Left ventricle myocardium inferior (tissue), 1 donor: ENCODE results near the gene KCTD12. TPM values are rescaled to one million over a fixed set of nuclear protein-coding genes. Genes with fewer than 3 reads are reported as not detected.

Experiments used
- DNase-seq: peaks from one replicate; pipeline ENCODE4 v3.0.0-alpha.2; 2020
- H3K27ac ChIP-seq: fragments of 200-600 bp; replicated peaks from 2 replicates; pipeline ENCODE4 v1.8.0; 2021
- H3K27me3 ChIP-seq: fragments of 200-600 bp; 2 replicates; pipeline ENCODE4 v1.8.0; 2021; ENCODE audit warnings: low read depth
- H3K36me3 ChIP-seq: fragments of 200-600 bp; 2 replicates; pipeline ENCODE4 v1.8.0; 2021
- H3K4me1 ChIP-seq: fragments of 200-600 bp; 2 replicates; pipeline ENCODE4 v1.8.0; 2021
- H3K4me3 ChIP-seq: fragments of 200-600 bp; 2 replicates; pipeline ENCODE4 v1.8.0; 2021; ENCODE audit warnings: mild to moderate bottlenecking, moderate library complexity
- H3K9me3 ChIP-seq: fragments of 200-600 bp; replicated peaks from 2 replicates; pipeline ENCODE4 v1.8.0; 2021
- intact Hi-C: fragments of 100-400 bp; cut with micrococcal nuclease; formaldehyde crosslinking; loops from one replicate; pipeline ENCODE4 v1.11.0; 2022
- total RNA-seq: library from RNA; stranded (reverse); fragmentation: NEBNext Ultra II Directional; extraction: Animal tissue kit (Norgen Biotek cat#: 25700); gene quantifications from one replicate; pipeline ENCODE4 v1.2.1, GENCODE V29; 2021
- TF ChIP-seq, protein P1 (sequence below): fragments of 200-600 bp; IDR thresholded peaks from 2 replicates; pipeline ENCODE4 v1.8.0; 2021; ENCODE audit warnings: antibody characterized with exemption, mild to moderate bottlenecking, borderline replicate concordance
- donor health status: DM: no; HTN: yes; CAD: no; lungs with severe emphysema.

The KCTD12 gene
- total RNA-seq, 1 donor from 2014 or later: 37.2 TPM

DNA sequence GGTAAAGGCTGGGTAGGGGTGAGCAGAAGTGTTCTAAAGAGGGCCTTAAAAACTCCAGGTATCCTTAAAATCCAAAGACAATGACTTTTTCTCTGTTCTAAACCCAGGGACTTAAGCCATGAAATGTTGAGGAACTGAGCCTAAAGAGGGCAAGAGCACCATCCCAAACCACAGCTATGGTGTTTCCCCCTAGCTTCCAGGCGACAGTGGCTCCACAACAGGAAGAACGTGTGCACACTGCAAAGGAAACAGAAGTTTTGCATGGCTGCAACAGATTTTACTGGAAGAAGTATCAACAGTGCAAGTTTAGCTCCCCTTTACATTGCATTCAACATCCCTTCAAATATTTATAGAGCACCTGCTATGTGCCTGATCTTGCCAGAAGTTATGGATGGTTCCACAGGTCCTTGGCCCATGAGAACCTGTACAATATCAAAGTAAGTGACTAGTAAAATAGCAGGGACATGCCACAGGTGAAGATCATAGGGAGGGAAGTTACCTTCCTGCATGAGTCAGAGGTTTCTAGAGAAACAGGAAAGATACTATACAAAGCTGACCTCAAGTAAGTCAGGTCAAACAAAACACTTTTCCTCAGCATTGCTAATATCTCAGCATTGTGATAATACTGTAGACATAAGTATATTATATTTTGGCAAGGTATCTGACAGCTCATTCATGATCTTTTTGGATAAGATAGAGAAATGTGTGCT is 8.4 kb upstream of the KCTD12 start:
- no peaks in the 10 kb centered on the region for H3K27me3 ChIP-seq
- intact Hi-C loops: no loop called here
- H3K4me3 ChIP-seq: no peak overlapping the region
- peaks cover 5% of the 10 kb centered on the region for H3K4me1 ChIP-seq
- no peak for DNase-seq
- peaks cover 12% of the 10 kb centered on the region for H3K9me3 ChIP-seq
- H3K36me3 ChIP-seq: no peaks in the 10 kb centered on the region
- H3K27ac ChIP-seq: no peak overlapping the region
- TF ChIP-seq, protein P1, sequence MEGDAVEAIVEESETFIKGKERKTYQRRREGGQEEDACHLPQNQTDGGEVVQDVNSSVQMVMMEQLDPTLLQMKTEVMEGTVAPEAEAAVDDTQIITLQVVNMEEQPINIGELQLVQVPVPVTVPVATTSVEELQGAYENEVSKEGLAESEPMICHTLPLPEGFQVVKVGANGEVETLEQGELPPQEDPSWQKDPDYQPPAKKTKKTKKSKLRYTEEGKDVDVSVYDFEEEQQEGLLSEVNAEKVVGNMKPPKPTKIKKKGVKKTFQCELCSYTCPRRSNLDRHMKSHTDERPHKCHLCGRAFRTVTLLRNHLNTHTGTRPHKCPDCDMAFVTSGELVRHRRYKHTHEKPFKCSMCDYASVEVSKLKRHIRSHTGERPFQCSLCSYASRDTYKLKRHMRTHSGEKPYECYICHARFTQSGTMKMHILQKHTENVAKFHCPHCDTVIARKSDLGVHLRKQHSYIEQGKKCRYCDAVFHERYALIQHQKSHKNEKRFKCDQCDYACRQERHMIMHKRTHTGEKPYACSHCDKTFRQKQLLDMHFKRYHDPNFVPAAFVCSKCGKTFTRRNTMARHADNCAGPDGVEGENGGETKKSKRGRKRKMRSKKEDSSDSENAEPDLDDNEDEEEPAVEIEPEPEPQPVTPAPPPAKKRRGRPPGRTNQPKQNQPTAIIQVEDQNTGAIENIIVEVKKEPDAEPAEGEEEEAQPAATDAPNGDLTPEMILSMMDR: no peak

DNA sequence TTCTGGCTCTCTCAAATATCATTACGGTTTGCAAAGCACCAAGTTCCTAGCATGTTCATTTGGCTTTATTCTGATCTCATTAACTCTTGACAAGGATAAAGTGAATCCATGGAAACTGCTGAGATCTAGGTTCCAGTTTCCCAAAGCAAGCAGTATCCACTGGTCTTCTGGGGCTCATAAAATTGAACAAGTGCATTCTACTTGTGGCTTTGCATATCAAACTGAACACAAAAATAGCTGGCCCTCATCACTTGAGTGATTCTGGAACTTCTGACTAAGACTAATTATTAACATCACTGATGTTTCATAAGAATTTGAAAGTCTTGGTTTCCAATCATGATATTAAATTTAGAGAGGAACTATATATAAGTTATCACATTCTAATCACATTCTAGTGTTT is 6.3 kb upstream of the KCTD12 start:
- DNase-seq: no peak
- TF ChIP-seq, protein P1: no peak
- Histone ChIP-seq H3K27me3 (no peaks in the 10 kb centered on the region), H3K4me3 (no peak overlapping the region), H3K4me1 (peaks cover 8% of the 10 kb centered on the region), H3K9me3 (no peaks in the 10 kb centered on the region), H3K36me3 (no peaks in the 10 kb centered on the region), H3K27ac (no peak overlapping the region)
- intact Hi-C loops: no loop called here

DNA sequence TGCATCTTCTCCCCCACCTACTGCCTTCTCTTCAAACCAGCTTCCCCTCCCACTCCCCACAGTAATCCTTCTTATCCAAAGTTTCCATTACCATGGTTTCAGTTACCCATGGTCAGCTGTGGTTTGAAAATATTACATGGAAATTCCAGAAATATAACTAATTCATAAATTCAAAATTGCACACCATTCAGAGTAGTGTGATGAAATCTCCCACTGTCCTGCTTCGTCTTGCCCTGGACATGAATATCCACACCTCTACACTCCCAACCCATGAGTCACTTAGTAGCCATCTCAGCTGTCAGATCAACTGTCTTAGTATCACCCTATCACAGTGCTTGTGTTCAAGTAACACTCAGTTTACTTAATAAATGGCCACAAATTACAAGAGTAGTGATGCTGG is 3.8 kb upstream of the KCTD12 start:
- Histone ChIP-seq H3K4me3 (no peak overlapping the region), H3K27me3 (no peaks in the 10 kb centered on the region), H3K27ac (no peak overlapping the region), H3K4me1 (peaks cover 29% of the 10 kb centered on the region), H3K36me3 (no peaks in the 10 kb centered on the region), H3K9me3 (no peaks in the 10 kb centered on the region)
- TF ChIP-seq, protein P1: no peak
- intact Hi-C loops: no loop called here
- no peak for DNase-seq

DNA sequence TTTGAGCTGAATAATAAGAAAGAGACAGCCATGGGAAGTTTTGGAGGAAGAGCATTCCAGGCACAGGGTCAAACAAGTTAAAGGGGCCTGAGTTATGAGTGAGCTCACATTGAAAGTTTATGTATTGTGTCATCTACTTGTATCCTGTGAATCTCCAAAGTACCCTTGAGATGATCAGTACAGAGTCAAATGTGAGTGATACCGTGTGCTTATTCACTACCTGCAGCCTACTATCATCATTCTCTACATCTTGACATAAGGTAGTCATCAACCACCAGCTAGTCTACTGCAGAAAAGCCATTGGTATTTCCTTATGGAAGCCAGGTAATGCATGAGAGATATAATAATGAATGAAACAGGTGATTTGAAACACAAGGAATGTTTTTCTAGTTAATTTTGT is 3.0 kb upstream of the KCTD12 start:
- H3K4me1 ChIP-seq: peaks cover 32% of the 10 kb centered on the region
- no peaks in the 10 kb centered on the region for H3K36me3 ChIP-seq
- no peak overlapping the region for H3K27ac ChIP-seq
- intact Hi-C loops: loop anchor here (10.0 kb wide), 1 partner anchor 64 kb away; no protein-coding TSS in a partner anchor
- H3K27me3 ChIP-seq: no peaks in the 10 kb centered on the region
- DNase-seq: no peak
- TF ChIP-seq, protein P1: no peak
- no peak overlapping the region for H3K4me3 ChIP-seq
- H3K9me3 ChIP-seq: no peaks in the 10 kb centered on the region

DNA sequence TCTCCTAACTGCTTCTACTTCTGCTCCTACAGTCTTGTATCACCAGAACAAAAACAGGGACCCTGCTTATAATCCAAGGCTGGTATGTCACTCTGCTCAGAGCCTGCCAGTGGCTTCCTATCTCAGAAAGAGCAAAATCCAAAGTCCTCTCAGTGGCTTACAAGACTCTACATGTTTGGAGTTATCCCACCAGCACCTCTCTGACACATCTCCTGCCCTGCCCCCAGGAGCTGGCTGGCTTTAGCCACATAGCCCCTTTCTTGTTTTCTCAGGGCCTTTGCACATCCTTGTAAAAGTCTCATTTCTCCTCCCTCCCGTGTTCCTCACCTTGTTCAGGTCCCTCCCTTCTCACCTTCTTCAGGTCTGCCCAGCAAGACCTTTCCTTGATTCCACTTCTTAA is 2.2 kb upstream of the KCTD12 start:
- TF ChIP-seq, protein P1: no peak
- no peaks in the 10 kb centered on the region for H3K9me3 ChIP-seq
- intact Hi-C loops: loop anchor here (10.0 kb wide), 1 partner anchor 64 kb away; no protein-coding TSS in a partner anchor
- no peaks in the 10 kb centered on the region for H3K27me3 ChIP-seq
- H3K4me3 ChIP-seq: no peak overlapping the region
- DNase-seq: no peak
- no peaks in the 10 kb centered on the region for H3K36me3 ChIP-seq
- H3K27ac ChIP-seq: no peak overlapping the region
- H3K4me1 ChIP-seq: peaks cover 36% of the 10 kb centered on the region
